HFF-Myc (cell line): ENCODE data around the gene FCHSD2.

ENCODE experiments used
- DNase-seq: peaks from one replicate; pipeline ENCODE4 v3.0.0-alpha.2; 2011; ENCODE audit warnings: low read depth; ENCODE audit errors: extremely low read depth
- H3K4me3 ChIP-seq: replicated peaks from 2 replicates; pipeline ENCODE4 v1.5.1; 2011; ENCODE audit warnings: low read depth, mild to moderate bottlenecking, control low read depth, low read length
- TF ChIP-seq, protein P1 (sequence below): IDR thresholded peaks from 2 replicates; pipeline ENCODE4 v1.5.1; 2012; ENCODE audit warnings: mild to moderate bottlenecking, low read depth, low read length, control low read depth; ENCODE audit errors: missing control alignments

FCHSD2 gene

DNA sequence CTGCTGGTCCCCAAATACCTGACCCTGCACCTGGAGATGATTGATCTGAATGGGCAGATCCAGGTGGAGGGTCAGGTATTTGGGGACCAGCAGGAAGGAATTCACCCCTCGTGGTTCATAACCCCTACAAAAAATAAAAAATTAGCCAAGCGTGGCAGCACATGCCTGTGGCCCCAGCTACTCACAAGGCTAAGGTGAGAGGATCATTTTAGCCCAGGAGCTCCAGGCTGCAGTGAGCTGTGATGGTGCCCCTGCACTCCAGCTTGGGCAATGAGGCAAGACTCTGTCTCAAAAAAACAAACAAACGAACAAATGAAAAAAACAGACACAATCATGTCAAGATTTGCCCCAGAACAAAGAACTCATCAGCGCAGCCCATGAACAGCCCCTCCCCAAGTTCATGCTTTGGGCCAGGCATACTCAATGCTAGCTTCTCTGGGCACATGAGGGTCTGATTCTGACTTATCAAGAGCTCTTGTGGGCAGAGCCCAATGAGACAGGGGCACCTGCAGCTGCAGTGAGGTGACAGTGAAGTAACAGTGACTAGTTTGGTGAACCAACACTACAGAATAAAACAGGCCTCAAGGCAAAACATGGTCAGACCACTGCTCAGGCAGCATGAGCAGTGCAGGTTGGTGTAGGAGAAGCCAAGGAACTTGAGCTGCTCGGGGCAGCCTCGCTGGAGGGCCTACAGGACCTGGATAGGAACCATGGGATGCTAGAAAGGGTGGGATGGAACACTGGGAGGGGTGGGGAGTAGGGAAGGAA lies 10.2 kb upstream of the FCHSD2 start:
- H3K4me3 ChIP-seq, result no peak overlapping the region
- DNase-seq, result no peak
- TF ChIP-seq, protein P1, sequence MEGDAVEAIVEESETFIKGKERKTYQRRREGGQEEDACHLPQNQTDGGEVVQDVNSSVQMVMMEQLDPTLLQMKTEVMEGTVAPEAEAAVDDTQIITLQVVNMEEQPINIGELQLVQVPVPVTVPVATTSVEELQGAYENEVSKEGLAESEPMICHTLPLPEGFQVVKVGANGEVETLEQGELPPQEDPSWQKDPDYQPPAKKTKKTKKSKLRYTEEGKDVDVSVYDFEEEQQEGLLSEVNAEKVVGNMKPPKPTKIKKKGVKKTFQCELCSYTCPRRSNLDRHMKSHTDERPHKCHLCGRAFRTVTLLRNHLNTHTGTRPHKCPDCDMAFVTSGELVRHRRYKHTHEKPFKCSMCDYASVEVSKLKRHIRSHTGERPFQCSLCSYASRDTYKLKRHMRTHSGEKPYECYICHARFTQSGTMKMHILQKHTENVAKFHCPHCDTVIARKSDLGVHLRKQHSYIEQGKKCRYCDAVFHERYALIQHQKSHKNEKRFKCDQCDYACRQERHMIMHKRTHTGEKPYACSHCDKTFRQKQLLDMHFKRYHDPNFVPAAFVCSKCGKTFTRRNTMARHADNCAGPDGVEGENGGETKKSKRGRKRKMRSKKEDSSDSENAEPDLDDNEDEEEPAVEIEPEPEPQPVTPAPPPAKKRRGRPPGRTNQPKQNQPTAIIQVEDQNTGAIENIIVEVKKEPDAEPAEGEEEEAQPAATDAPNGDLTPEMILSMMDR, result no peak

DNA sequence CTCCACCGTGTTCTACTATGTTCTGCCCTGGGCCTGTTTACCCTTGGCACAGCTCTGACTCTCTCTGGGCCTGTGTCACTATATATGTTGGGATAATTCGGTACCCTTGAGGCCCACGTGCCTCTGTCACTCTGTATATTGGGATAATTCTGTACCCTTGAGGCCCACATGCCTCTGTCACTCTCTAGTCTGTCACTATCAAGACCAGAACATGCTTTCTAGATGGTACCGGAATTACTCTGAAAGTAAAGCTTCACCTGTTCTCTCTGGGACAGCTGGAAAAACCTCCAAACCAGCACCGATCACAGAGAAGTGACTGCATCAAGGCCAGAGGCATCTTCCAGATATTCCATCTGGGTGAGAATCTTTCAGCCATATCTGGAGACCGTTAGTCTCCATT lies 9.3 kb upstream of the FCHSD2 start:
- TF ChIP-seq, protein P1, result no peak
- H3K4me3 ChIP-seq, result no peak overlapping the region
- DNase-seq, result no peak

DNA sequence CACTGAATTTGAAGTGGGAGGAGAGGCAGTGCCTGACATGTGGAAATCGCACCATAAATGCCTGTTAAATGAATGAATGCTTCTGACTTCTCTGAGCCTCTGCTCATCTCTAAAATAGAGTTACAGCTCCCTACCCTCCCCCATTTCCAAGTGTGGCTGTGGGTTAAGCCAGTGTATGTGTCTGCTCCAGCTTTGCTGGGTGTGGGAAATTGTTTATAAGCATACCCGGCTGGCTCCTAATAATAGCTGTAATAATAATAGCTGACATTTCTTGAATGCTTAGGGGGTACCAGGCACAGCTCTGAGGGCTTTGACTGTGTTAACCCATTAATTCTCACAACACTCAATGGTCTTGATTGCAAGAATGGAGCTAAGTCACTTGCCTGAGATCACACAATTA lies 7.0 kb upstream of the FCHSD2 start:
- no peak overlapping the region for H3K4me3 ChIP-seq
- TF ChIP-seq, protein P1, result no peak
- no peak for DNase-seq

DNA sequence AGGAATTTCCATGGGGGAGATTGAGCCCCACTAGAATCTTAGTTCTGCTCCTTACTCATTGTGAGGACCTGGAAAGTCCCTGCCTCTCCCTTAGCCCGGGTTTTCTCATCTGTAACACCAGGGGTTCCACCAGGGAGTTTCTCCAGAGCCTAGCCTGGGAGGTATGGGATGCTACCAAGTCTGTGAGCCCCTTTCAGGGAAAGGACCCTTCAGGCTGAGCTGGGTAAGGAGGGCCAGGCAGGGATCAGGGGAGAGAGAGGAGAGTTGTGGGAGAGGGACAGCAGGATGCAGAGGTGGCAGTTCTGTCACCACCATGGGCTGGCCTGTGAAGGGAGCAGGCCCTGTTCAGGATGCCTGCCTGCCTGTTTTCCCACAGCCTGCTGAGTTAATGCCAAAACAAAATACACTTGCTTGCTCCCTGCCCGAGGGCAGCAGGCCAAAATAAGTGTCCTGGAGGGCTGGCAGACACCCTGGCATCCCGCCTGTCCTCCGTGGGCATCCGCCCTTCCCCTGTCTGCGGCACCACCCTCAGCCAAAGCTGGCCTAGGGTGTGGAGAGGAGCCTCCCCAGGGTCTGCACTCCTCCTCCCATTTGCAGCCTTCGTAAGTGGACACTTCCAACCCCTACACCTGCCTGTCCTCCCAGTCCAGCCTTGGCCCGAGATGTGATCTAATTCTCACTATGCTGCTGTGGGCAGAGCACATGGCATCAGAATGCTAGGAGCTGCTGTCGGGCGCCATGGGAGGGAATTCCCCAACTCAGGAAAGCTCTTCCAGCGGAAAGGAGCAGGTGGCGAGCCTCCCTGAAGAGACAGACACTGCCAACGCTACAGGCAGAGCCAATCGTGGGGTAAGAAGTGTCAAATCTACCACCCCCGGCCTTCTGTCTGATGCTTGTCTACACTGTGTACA lies 5.9 kb upstream of the FCHSD2 start:
- TF ChIP-seq, protein P1, result no peak
- DNase-seq, result no peak
- H3K4me3 ChIP-seq, result no peak overlapping the region

DNA sequence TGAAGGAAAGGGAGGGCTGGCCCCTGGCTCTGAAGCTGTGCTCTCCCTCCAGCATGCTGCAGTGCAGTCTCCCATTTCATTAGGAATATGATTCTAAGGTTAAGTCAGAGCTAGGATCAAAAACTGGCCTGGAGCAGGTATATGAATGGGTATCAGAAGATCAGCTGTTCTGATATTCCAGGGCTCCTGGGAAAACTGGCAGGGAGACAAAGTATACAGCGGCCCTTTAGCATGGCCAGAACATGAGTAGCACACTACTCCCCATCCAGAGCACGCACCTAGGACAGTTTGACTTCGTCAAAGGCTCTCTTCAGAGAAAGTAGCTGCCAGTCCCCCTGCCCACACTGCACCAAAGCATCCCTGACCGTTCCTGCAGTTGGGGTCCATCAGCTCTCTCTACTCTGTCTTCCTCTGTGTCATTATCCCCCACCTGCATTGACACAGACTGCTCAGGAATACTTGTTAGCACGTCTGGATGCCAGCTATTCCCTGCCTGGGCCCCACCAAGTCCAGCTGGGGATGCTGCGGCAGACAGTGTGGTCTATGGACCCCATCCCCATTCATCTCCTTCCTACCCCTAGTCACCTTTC lies 4.0 kb upstream of the FCHSD2 start:
- TF ChIP-seq, protein P1, result no peak

DNA sequence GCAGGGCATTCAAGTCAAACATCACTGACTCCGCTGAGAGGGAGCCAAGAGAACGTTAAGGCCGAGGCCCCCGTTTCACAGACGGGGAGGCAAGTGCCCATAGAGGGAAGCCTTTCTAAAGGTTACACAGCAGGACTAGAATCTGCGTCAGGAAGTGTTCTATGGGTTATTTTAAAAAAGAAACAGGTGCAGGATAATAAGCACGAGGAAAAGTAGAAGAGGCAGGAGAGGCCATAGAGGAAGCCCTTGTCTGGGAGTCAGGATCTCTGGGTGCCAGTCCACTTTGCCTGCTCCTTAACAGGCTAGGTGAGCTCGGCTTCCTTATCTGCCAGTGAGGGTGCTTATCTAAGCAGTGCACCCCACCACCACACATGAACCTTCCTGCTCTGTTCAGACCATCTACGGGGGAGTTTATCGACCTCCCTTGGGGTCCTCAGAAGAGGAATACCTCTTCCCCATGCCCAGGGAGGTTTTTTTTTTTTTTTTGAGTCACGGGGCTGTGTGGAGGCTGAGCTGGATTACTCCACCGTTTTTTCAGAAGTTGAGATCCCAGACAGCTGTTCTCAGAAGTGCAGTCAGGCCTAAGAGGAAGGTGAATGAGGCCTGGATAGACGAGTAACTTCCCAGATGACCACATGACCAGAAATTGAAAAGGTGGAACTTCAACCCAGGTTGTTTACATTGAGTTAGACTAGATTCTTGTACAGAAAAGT lies 1.2 kb upstream of the FCHSD2 start:
- peak overlapping the region; percentile 82 for H3K4me3 ChIP-seq
- TF ChIP-seq, protein P1, result no peak
- no peak for DNase-seq

More for the DNA sequence above, 4.0 kb upstream of the FCHSD2 start:
- H3K4me3 ChIP-seq, result no peak overlapping the region
- no peak for DNase-seq
